ENCODE data around the gene FRMD4A.

FRMD4A gene

GRCh38 chr10:13684252-13684791 lies 646.4 kb downstream of the FRMD4A start:
- TF ChIP-seq CTCF (IDR thresholded peaks at IDR 0.05; ENCODE audit: low read depth, low read length) = no peak
- peak; percentile 2 for DNase-seq (ENCODE audit: extremely low read depth, low read depth)

DNA sequence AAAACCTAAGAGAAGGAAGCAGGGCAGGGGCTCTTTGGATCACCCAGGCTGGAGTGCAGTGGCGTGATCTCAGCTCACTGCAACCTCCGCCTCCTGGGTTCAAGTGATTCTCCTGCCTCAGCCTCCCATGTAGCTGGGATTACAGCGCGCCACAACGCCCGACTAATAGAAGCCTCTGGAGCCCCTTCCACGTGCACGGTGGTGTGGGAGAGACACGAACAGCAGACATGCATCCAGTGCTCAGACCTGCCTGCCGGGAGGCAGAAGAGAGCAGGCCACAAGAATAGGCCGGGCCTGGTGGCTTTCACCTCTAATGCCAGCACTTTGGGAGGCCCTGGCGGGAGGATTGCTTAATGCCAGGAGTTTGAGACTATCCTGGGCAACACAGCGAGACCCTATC lies 647.7 kb downstream of the FRMD4A start:
- no peak for DNase-seq (ENCODE audit: extremely low read depth, low read depth)
- no peak for TF ChIP-seq CTCF (IDR thresholded peaks at IDR 0.05; ENCODE audit: low read depth, low read length)

DNA sequence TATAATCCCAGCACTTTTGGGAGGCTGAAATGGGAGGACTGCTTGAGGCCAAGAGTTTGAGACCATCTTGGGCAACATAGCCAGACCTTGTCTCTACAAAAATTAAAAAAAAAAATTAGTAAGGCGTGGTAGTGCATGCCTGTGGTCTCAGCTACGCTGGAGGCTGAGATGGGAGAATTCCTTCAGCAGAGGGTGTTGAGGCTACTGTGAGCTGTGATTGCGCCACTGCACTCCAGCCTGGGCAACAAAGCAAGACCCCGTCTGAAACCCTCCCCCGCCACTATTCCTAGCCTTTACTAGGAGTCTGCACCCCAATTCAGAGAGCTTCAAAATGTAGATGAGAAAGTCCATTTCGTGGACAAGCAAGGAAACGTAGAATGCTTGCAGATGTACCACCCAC lies 648.8 kb downstream of the FRMD4A start:
- DNase-seq (ENCODE audit: extremely low read depth, low read depth) = no peak
- no peak for TF ChIP-seq CTCF (IDR thresholded peaks at IDR 0.05; ENCODE audit: low read depth, low read length)

DNA sequence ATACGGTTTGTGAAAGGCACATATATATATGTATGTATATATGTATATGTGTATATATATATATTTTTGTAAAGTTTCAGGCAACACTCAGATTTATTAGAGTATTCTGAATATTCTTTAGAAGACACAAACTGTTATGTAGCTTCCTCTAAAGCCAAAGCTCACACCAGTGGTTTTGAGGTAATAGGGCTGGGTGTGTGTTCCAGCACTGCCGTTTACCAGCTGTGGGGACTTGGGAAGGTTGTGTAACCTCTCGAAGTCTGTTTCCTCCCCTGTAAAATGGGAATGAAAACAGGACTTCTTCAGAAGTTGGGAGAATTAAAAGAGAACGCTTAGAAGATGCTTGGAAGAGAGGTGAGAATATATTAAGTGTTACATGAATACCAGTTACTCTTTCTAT lies 649.2 kb downstream of the FRMD4A start:
- no peak for TF ChIP-seq CTCF (IDR thresholded peaks at IDR 0.05; ENCODE audit: low read depth, low read length)
- DNase-seq (ENCODE audit: extremely low read depth, low read depth) = no peak

GRCh38 chr10:13681095-13681494 lies 649.6 kb downstream of the FRMD4A start:
- DNase-seq (ENCODE audit: extremely low read depth, low read depth) = no peak
- TF ChIP-seq CTCF (IDR thresholded peaks at IDR 0.05; ENCODE audit: low read depth, low read length) = no peak

- TF ChIP-seq CTCF (IDR thresholded peaks at IDR 0.05; ENCODE audit: low read depth, low read length) = no peak
- DNase-seq (ENCODE audit: extremely low read depth, low read depth) = no peak
Measured at GRCh38 chr10:13678101-13678843, 652.5 kb downstream of the FRMD4A start.

DNA sequence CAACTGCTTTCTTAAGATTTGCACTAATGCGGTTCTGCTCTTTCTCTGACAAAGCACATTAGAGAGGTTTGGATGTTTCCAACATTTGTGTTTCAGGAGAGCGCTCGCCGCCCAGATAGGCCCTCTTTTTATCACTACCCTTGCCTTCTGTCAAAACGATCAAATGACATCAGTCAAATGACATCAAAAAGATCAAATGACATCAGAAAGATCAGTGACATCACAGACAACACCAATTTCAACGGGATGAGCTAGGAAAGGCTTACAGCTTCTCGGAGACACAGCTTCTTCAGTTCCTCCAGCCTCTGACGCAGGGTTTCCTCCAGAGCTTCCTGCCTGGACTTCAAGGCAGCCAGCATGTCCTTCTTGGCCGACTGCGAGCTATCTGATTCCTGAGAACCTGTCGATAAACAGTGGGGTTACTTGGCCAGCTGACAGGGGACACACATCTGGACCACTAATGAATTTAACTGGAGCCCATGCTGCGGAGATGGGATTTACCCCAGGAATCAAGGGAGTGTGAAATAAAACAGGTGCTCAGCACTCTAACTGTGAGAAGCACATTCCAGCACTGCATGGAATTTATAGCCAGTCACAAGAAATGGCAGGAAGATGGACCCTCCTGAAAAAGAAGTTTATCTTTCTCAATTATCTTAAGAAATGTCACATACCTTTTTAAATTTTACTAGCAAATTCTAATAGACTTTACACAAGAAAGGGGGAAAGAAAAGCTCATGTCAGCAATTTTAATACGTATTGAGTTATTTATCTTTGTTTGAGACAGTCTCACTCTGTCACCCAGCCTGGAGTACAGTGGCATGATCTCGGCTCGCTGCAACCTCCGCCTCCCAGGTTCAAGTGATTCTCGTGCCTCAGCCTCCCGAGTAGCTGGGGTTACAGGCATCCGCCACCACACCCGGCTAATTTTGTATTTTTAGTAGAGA lies 655.8 kb downstream of the FRMD4A start:
- no peak for TF ChIP-seq CTCF (IDR thresholded peaks at IDR 0.05; ENCODE audit: low read depth, low read length)
- DNase-seq (ENCODE audit: extremely low read depth, low read depth) = no peak

All from AG09319 (cell line).